ENCODE results near the gene LMX1B.

DNA sequence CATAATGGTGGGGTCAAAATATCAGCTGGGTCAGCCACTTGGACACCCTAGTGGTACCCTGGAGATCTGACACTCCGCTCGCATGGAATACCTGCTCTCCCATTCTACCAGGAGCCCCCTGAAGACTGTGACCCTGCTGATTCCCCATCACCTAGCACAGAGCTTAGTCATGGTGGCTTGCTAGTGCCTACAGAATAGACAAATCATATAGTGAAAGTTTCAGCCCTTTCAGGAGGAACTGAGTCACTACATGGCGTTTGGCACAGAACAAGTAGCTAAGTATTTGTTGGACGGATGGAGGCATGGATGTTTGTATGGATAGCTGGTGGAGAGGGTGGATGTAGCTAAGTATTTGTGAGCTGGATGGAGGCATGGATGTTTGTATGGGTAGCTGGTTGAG is 65.3 kb downstream of the LMX1B start:
- no peak for TF ChIP-seq POLR2A (IDR thresholded peaks at IDR 0.05; ENCODE audit: low read depth, low read length)
- no peak for TF ChIP-seq FOS (IDR thresholded peaks at IDR 0.05; ENCODE audit: low read depth, low read length)
- TF ChIP-seq, protein P1, sequence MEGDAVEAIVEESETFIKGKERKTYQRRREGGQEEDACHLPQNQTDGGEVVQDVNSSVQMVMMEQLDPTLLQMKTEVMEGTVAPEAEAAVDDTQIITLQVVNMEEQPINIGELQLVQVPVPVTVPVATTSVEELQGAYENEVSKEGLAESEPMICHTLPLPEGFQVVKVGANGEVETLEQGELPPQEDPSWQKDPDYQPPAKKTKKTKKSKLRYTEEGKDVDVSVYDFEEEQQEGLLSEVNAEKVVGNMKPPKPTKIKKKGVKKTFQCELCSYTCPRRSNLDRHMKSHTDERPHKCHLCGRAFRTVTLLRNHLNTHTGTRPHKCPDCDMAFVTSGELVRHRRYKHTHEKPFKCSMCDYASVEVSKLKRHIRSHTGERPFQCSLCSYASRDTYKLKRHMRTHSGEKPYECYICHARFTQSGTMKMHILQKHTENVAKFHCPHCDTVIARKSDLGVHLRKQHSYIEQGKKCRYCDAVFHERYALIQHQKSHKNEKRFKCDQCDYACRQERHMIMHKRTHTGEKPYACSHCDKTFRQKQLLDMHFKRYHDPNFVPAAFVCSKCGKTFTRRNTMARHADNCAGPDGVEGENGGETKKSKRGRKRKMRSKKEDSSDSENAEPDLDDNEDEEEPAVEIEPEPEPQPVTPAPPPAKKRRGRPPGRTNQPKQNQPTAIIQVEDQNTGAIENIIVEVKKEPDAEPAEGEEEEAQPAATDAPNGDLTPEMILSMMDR (conservative IDR thresholded peaks at IDR 0.05; ENCODE audit: low read depth, low read length): no peak
- TF ChIP-seq RFX5 (IDR thresholded peaks at IDR 0.05; ENCODE audit: low read depth, low read length): no peak
- TF ChIP-seq CEBPB (IDR thresholded peaks at IDR 0.05; ENCODE audit: low read depth, low read length): no peak
- no peak for TF ChIP-seq RCOR1 (IDR thresholded peaks at IDR 0.05; ENCODE audit: insufficient replicate concordance, low read length)
- TF ChIP-seq MAZ (IDR thresholded peaks at IDR 0.05; ENCODE audit: borderline replicate concordance, low read depth, low read length): no peak
- no peak for TF ChIP-seq BHLHE40 (IDR thresholded peaks at IDR 0.05; ENCODE audit: low read depth, low read length)
- no peak for TF ChIP-seq SMC3 (IDR thresholded peaks at IDR 0.05; ENCODE audit: low read depth, low read length)
- TF ChIP-seq MXI1 (IDR thresholded peaks at IDR 0.05; ENCODE audit: borderline replicate concordance, low read depth, low read length): no peak
- TF ChIP-seq RAD21 (IDR thresholded peaks at IDR 0.05; ENCODE audit: low read length): no peak

Measured in IMR-90 (cell line).